ENCODE measurements around the gene ITPR1.
"Not testable (repeated sequence)": the region's sequence is repeated elsewhere in the genome, so short reads cannot be mapped to it uniquely, and the experiment has no call there.

The ITPR1 gene

GRCh38 chr3:4749567-4750002, 256.4 kb downstream of the ITPR1 start:
- no peak for DNase-seq

- DNase-seq, result no peak
Measured at GRCh38 chr3:4750306-4750968, 257.3 kb downstream of the ITPR1 start.

- DNase-seq, result no peak
Measured at GRCh38 chr3:4751029-4751501, 257.9 kb downstream of the ITPR1 start.

DNA sequence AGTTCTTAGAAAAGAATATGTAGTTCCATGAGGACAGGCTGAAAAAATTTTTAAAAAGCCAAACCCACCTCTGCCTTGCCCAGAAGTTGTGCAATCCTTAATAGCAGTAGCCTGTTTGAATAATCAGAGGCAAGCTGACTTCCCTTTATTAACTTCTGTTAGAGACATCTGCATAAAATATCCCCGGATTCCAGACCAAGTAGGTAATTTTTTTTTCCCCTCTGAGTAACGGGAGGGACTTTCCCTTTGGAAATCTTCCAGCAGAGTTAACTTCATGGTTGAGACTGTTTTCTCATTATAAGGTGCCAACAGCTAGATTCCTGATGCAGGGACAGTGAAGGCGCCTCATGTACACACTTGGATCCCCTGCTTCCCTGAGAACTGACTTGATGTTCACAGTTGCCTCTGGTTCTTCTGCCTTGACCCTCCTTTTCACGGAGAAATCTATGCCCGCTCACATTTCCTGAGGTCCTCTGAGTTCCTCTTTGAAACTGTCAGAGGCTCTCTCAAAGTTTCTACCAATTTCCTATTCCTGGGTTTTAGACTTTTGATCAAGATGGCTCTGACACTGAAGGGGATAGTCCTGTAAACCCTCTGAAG, 258.5 kb downstream of the ITPR1 start:
- DNase-seq, result no peak

DNA sequence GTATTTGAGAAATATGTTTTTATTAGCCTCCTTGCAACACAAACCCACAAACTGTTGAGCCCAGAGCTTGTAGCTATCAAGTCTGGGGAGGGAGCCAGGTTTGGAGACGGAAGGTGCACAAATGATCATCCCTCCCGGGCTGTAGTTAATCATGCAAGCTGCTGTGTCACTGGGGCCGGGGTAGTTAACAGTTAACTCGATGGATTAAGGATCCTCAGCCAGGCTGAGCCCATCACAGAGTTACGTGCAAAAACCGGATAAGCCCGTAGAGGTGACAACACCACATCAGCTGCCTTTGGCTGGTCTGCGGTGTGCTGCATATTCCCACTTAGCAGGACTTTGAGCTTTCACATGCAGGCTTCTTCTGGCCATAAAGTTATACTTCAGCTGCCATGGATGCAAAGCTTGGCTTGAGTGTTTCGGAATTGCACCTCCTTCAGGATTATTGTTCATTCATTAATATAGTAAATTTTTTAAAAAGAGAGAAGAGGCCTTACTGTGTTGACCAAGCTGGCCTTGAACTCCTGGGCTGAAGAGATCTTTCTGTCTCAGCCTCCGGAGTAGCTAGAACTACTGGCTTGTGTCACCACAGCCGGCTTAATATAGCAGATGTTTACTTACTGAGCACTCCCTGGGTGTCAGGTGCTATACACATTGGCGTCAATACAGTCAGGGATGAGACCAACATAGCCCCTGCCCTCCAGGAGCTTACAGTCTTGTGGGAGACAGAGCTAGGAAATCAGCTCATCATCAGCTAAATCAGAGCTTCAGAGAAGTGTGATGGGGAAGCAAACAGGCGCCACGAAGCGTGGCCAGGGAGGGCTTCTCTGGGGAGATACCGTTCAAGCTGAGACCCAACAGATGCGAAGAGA, 259.3 kb downstream of the ITPR1 start:
- DNase-seq, result no peak

DNA sequence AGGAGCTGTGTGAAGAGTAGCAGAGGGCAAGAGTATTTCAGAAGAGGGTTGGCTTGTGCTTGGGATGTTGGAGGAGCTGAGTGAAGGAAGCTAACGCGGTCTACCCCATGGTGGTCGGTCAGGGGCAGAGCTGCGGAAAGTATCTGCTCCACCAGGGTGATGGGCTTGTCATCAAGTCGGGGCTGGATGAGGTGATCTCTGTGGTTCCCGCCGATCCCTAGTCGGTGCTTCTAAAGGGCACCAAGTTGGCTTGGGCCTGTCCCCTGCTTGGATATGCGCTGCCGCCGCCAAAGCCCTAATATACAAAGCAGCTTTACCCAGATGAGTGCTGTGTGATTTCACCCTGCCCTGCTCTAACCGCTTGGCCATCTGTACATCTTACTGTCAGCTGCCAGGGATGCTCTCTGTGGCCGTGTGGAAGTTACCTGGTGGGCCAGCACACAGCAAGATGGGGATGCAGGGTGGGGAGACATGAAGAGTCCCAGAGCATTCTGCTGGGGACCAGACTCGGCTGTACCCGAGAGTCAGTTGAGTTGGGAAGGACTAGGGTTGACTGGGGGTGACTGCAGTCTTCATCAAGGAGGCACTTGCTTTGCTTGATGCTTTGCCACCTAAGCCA, 260.0 kb downstream of the ITPR1 start:
- no peak for DNase-seq

DNA sequence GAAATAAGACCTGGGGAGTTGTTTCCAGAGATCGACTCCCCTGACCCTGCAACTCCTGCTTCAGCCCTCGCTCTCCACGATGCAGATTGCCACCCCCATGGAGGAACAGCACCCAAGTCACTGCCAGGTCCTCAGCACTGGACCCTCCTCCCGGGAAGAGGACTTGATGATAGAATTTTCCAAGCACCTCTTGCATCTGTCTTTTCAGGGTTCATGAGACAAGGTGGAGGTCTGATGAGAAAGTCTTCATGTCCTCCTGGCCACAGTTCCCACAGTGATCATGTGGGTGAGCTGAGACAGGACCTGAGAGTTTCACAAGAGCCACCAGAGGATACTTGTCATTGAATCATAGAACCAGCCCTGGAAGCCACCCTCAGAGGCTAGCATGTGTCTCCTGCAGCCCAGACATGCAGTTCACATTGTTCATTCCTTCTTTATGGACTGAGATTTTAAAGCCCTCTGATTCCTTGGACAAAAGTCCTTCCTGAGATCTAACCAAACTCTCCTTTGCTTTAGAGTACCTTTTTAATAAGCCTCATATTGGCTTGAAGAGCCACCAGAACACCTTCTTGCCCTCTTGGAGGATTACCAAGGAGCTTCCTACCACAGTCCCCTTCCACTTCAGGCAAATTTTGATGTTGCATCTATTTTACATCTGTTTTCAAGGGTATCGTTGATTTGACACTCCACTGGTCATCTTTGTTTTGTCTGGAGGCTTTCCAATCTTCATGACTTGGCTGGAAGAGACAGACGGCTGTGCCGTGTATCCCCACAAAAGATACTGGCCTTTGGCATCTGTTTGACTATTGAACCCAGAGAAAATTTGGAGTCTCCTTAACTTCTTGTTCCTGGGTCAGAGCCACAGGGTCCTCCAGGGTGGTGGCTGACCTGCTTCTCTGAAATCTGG, 261.3 kb downstream of the ITPR1 start:
- no peak for DNase-seq

- no peak for DNase-seq
Measured at GRCh38 chr3:4755566-4755965, 262.4 kb downstream of the ITPR1 start.

GRCh38 chr3:4756057-4756775, 263.1 kb downstream of the ITPR1 start:
- DNase-seq, result no peak

- DNase-seq, result no peak
Measured at GRCh38 chr3:4756855-4757574, 263.9 kb downstream of the ITPR1 start.

GRCh38 chr3:4757575-4758248, 264.6 kb downstream of the ITPR1 start:
- DNase-seq, result no peak

DNA sequence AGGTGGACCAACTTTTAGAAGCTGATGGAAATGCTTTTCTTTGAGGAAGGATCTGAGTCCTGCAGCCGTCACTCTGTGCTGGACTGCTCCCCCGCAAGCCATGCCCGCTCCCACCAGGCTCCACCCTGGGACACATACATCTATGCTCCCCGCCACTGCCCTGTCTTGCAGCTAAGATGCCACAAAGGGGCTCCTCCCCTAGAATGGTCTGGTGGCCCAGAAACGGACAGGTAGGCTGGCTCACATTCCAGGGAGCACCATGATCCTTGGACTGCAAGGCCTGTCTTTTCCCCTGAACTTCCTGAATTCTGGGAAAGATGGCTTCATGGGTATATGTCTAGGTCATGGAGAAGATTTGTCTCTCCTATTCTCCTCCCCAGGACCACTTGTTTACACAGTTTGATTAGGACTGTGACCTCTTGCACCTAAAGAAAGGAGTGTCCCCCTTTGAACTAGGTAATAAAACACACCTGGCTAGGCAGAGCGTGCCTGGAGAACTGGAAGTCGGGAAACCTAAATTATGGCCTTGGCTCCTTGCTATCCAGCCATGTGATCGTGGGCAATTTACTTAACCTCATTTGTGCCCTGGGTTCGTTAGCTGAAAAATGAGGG, 265.2 kb downstream of the ITPR1 start:
- no peak for DNase-seq

GRCh38 chr3:4758957-4759656, 266.0 kb downstream of the ITPR1 start:
- DNase-seq, result no peak

- no peak for DNase-seq
Measured at GRCh38 chr3:4759689-4760312, 266.7 kb downstream of the ITPR1 start.

DNA sequence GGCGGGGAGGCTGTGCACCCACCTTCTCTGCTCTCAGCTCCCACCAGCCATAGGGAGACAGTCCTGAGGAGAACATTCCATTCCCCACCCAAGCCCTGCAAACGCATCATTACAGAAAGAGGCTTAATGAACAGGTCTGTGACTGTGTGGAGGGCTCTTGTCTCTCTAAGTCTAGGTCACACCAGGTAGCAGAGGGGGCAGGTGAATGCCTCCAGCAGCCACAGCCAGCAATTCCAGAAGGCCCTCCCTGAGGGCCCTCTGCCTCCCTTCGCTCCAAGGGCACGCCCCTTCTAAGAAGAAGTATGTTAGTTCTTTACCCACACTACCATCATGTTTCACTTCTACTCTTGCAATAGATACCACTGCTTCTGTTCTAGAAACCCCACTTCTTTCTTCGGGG, 268.6 kb downstream of the ITPR1 start:
- DNase-seq, result no peak

DNA sequence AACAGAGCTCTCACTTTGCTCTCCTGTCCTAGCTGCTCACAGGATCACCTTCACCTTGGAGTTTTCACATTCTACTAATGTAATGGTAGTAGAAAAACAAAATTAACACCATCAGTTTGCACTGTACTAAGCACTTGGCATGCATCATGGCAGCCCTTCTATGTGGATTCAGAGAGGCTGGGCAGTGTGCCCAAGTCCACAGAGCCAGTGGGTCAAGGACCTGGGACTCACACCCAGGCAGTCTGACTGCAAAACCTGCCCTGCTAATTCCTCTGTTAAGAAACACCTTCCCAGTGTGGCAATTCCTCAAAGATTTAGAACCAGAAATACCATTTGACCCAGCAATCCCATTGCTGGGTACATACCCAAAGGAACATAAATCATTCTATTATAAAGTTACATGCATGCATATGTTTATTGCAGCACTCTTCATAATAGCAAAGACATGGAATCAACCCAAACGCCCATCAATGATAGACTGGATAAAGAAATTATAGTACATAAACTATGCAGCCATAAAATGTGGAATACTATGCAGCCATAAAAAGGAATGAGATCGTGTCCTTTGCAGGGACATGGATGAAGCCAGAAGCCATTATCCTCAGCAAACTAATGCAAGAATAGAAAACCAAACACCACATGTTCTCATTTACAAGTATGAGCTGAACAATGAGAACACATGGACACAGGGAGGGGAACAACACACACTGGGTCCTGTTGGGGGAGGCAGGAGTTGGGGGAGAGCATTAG, 269.5 kb downstream of the ITPR1 start:
- DNase-seq, result not testable (repeated sequence)

DNA sequence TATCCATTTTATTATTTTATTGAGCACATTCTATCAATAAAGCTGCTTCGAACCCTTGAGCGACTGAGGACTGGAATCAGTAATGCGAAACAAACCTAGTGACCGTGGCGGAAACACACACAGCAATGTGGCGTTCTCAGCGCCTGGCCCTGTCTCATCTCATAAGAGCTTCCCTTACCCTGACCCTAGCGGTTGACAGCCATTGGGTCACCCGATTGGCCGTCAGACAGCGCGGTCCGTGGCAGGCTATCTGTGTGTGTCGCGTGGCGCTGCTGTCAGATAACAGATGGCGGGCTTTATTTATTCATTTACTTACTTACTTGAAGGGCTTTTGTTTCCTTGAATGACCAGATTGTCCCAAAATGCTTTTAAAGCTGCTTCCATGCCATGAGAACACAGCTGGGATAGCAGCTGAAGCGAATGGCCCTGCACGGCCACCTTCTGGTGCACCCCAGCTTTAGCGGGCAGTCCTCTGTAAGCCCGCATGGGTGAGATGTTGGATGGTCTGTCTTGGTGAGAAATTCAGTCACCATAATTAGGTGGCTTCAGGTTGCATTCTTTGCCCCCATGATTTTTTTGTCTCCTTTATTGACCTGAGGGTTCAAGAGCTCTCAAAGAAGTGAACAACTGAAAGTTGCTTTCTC, 270.6 kb downstream of the ITPR1 start:
- DNase-seq, result no peak

All from stimulated activated CD4-positive, alpha-beta T cell treated with anti-CD3 and anti-CD28 coated beads, Interleukin-4, amount 100 ng/mL, for 1 hour (primary cell).